ENCODE data around the gene LTB. TPM values are rescaled to one million over a fixed set of nuclear protein-coding genes. Genes with fewer than 3 reads are reported as not detected.

LTB gene
- total and polyA plus RNA-seq, 5 donors from 2014 or later, result 493 to 1,480 (median 1,395) TPM

- peak in 1 of 3 donors; percentile 48 for DNase-seq
- H3K36me3 ChIP-seq (ENCODE audit: control insufficient read depth, insufficient read depth, low read length), result no peaks in the 10 kb centered on the region
These were observed 33.5 kb upstream of the LTB start for GRCh38 chr6:31615748-31616147.

GRCh38 chr6:31614684-31615578, 32.7 kb upstream of the LTB start, which contains the start of gene AIF1:
Gene AIF1 (plus strand): TSS chr6:31615234. CDS start chr6:31615330, 96 bp downstream.
- DNase-seq, result no peak

More at GRCh38 chr6:31615748-31616147, 33.5 kb upstream of the LTB start:
- Histone ChIP-seq H3K27me3 (ENCODE audit: control insufficient read depth, insufficient read depth, low read length) (no peaks in the 10 kb centered on the region), H3K9me3 (ENCODE audit: control insufficient read depth in 2 of 2, low read length in 2 of 2) (no peaks in the 10 kb centered on the region), H3K27ac (ENCODE audit: insufficient read depth, low read length, poor library complexity, severe bottlenecking) (no peak overlapping the region), H3K4me3 (ENCODE audit: low read depth, low read length) (peak overlapping the region; percentile 7), H3K4me1 (ENCODE audit: control insufficient read depth, insufficient read depth, low read length, poor library complexity, severe bottlenecking) (peaks cover 8% of the 10 kb centered on the region)
- peak overlapping the region; percentile 69 to 95 (median 72) for H3K27ac Mint-ChIP-seq
- no peaks in the 10 kb centered on the region for H3K9me3 Mint-ChIP-seq
- peaks cover 0 to 40% (median 12%) of the 10 kb centered on the region in 4 donors for H3K4me1 Mint-ChIP-seq
- H3K27me3 Mint-ChIP-seq, result no peaks in the 10 kb centered on the region
- ATAC-seq (ENCODE audit: low read depth in 2 of 2), result no peak
- H3K4me3 Mint-ChIP-seq, result peak overlapping the region; percentile 5 to 93 (median 75)
- H3K36me3 Mint-ChIP-seq, result no peaks in the 10 kb centered on the region

GRCh38 chr6:31614075-31614619, 31.9 kb upstream of the LTB start:
- H3K27ac Mint-ChIP-seq, result no peak overlapping the region
- no peaks in the 10 kb centered on the region for H3K36me3 Mint-ChIP-seq
- no peak overlapping the region for H3K27ac ChIP-seq (ENCODE audit: insufficient read depth, low read length, poor library complexity, severe bottlenecking)
- H3K27me3 ChIP-seq (ENCODE audit: control insufficient read depth, insufficient read depth, low read length), result no peaks in the 10 kb centered on the region
- H3K27me3 Mint-ChIP-seq, result no peaks in the 10 kb centered on the region
- H3K4me1 ChIP-seq (ENCODE audit: control insufficient read depth, insufficient read depth, low read length, poor library complexity, severe bottlenecking), result peaks cover 8% of the 10 kb centered on the region
- H3K4me1 Mint-ChIP-seq, result peaks cover 0 to 31% (median 7%) of the 10 kb centered on the region in 4 donors
- DNase-seq (no peak), ATAC-seq (ENCODE audit: low read depth in 2 of 2) (no peak)
- H3K9me3 ChIP-seq (ENCODE audit: control insufficient read depth in 2 of 2, low read length in 2 of 2), result no peaks in the 10 kb centered on the region
- H3K4me3 Mint-ChIP-seq, result no peak overlapping the region
- H3K4me3 ChIP-seq (ENCODE audit: low read depth, low read length), result no peak overlapping the region
- no peaks in the 10 kb centered on the region for H3K36me3 ChIP-seq (ENCODE audit: control insufficient read depth, insufficient read depth, low read length)
- H3K9me3 Mint-ChIP-seq, result no peaks in the 10 kb centered on the region

More at GRCh38 chr6:31614684-31615578, 32.7 kb upstream of the LTB start, which contains the start of gene AIF1:
- no peak for ATAC-seq (ENCODE audit: low read depth in 2 of 2)
- H3K9me3 ChIP-seq (ENCODE audit: control insufficient read depth in 2 of 2, low read length in 2 of 2), result no peaks in the 10 kb centered on the region
- Mint-ChIP-seq H3K27ac (peak within 1 kb of the TSS; percentile 72 to 95 (median 83)), H3K27me3 (no peaks in the 10 kb centered on the region), H3K4me3 (peak within 1 kb of the TSS; percentile 5 to 93 (median 75)), H3K36me3 (no peaks in the 10 kb centered on the region), H3K4me1 (peaks cover 0 to 37% (median 8%) of the 10 kb centered on the region in 4 donors), H3K9me3 (no peaks in the 10 kb centered on the region)
- H3K36me3 ChIP-seq (ENCODE audit: control insufficient read depth, insufficient read depth, low read length), result no peaks in the 10 kb centered on the region
- no peak within 1 kb of the TSS for H3K27ac ChIP-seq (ENCODE audit: insufficient read depth, low read length, poor library complexity, severe bottlenecking)
- peak within 1 kb of the TSS; percentile 7 for H3K4me3 ChIP-seq (ENCODE audit: low read depth, low read length)
- no peaks in the 10 kb centered on the region for H3K27me3 ChIP-seq (ENCODE audit: control insufficient read depth, insufficient read depth, low read length)
- peaks cover 8% of the 10 kb centered on the region for H3K4me1 ChIP-seq (ENCODE audit: control insufficient read depth, insufficient read depth, low read length, poor library complexity, severe bottlenecking)

- H3K27ac Mint-ChIP-seq, result peak overlapping the region in 1 of 3 donors; percentile 37
- H3K4me1 ChIP-seq (ENCODE audit: control insufficient read depth, insufficient read depth, low read length, poor library complexity, severe bottlenecking), result peaks cover 6% of the 10 kb centered on the region
- no peak for ATAC-seq (ENCODE audit: low read depth in 2 of 2)
- H3K27me3 ChIP-seq (ENCODE audit: control insufficient read depth, insufficient read depth, low read length), result no peaks in the 10 kb centered on the region
- no peak overlapping the region for H3K4me3 Mint-ChIP-seq
- no peak overlapping the region for H3K27ac ChIP-seq (ENCODE audit: insufficient read depth, low read length, poor library complexity, severe bottlenecking)
- H3K9me3 ChIP-seq (ENCODE audit: control insufficient read depth in 2 of 2, low read length in 2 of 2), result no peaks in the 10 kb centered on the region
- no peaks in the 10 kb centered on the region for H3K36me3 Mint-ChIP-seq
- H3K36me3 ChIP-seq (ENCODE audit: control insufficient read depth, insufficient read depth, low read length), result no peaks in the 10 kb centered on the region
- peaks cover 0 to 17% (median 5%) of the 10 kb centered on the region in 4 donors for H3K4me1 Mint-ChIP-seq
- no peak overlapping the region for H3K4me3 ChIP-seq (ENCODE audit: low read depth, low read length)
- no peaks in the 10 kb centered on the region for H3K9me3 Mint-ChIP-seq
- DNase-seq, result no peak
- H3K27me3 Mint-ChIP-seq, result no peaks in the 10 kb centered on the region
These were observed 28.7 kb upstream of the LTB start for GRCh38 chr6:31610968-31611367.

GRCh38 chr6:31609519-31610406, 27.5 kb upstream of the LTB start:
- H3K36me3 ChIP-seq (ENCODE audit: control insufficient read depth, insufficient read depth, low read length), result no peaks in the 10 kb centered on the region
- H3K9me3 Mint-ChIP-seq, result no peaks in the 10 kb centered on the region
- no peaks in the 10 kb centered on the region for H3K36me3 Mint-ChIP-seq
- no peaks in the 10 kb centered on the region for H3K27me3 Mint-ChIP-seq
- H3K9me3 ChIP-seq (ENCODE audit: control insufficient read depth in 2 of 2, low read length in 2 of 2), result no peaks in the 10 kb centered on the region
- H3K27me3 ChIP-seq (ENCODE audit: control insufficient read depth, insufficient read depth, low read length), result no peaks in the 10 kb centered on the region
- ATAC-seq (ENCODE audit: low read depth in 2 of 2) (no peak), DNase-seq (no peak)
- peaks cover 0 to 5% (median 2%) of the 10 kb centered on the region in 4 donors for H3K4me1 Mint-ChIP-seq
- no peak overlapping the region for H3K4me3 ChIP-seq (ENCODE audit: low read depth, low read length)
- no peak overlapping the region for H3K27ac ChIP-seq (ENCODE audit: insufficient read depth, low read length, poor library complexity, severe bottlenecking)
- no peaks in the 10 kb centered on the region for H3K4me1 ChIP-seq (ENCODE audit: control insufficient read depth, insufficient read depth, low read length, poor library complexity, severe bottlenecking)
- peak overlapping the region in 1 of 4 donors; percentile 28 for H3K4me3 Mint-ChIP-seq
- H3K27ac Mint-ChIP-seq, result peak overlapping the region in 1 of 3 donors; percentile 49

- H3K4me1 Mint-ChIP-seq, result no peaks in the 10 kb centered on the region
- H3K27me3 Mint-ChIP-seq, result no peaks in the 10 kb centered on the region
- Histone ChIP-seq H3K27ac (ENCODE audit: insufficient read depth, low read length, poor library complexity, severe bottlenecking) (no peak overlapping the region), H3K27me3 (ENCODE audit: control insufficient read depth, insufficient read depth, low read length) (no peaks in the 10 kb centered on the region), H3K4me1 (ENCODE audit: control insufficient read depth, insufficient read depth, low read length, poor library complexity, severe bottlenecking) (no peaks in the 10 kb centered on the region), H3K4me3 (ENCODE audit: low read depth, low read length) (no peak overlapping the region), H3K9me3 (ENCODE audit: control insufficient read depth in 2 of 2, low read length in 2 of 2) (no peaks in the 10 kb centered on the region), H3K36me3 (ENCODE audit: control insufficient read depth, insufficient read depth, low read length) (no peaks in the 10 kb centered on the region)
- H3K4me3 Mint-ChIP-seq, result no peak overlapping the region
- H3K9me3 Mint-ChIP-seq, result no peaks in the 10 kb centered on the region
- no peak overlapping the region for H3K27ac Mint-ChIP-seq
- DNase-seq, result no peak
- no peaks in the 10 kb centered on the region for H3K36me3 Mint-ChIP-seq
- no peak for ATAC-seq (ENCODE audit: low read depth in 2 of 2)
These were observed 25.1 kb upstream of the LTB start for GRCh38 chr6:31607317-31607716.

GRCh38 chr6:31597006-31597405, 14.8 kb upstream of the LTB start:
- peaks cover 44% of the 10 kb centered on the region for H3K4me1 ChIP-seq (ENCODE audit: control insufficient read depth, insufficient read depth, low read length, poor library complexity, severe bottlenecking)
- Mint-ChIP-seq H3K27me3 (peaks cover 4% of the 10 kb centered on the region), H3K36me3 (no peaks in the 10 kb centered on the region), H3K27ac (peak overlapping the region; percentile 67 to 89 (median 76)), H3K4me3 (peak overlapping the region in 3 of 4 donors; percentile 22 to 69 (median 40)), H3K4me1 (peaks cover 11 to 55% (median 26%) of the 10 kb centered on the region in 4 donors), H3K9me3 (no peaks in the 10 kb centered on the region)
- H3K27ac ChIP-seq (ENCODE audit: insufficient read depth, low read length, poor library complexity, severe bottlenecking), result peak overlapping the region; percentile 33
- no peaks in the 10 kb centered on the region for H3K9me3 ChIP-seq (ENCODE audit: control insufficient read depth in 2 of 2, low read length in 2 of 2)
- H3K27me3 ChIP-seq (ENCODE audit: control insufficient read depth, insufficient read depth, low read length), result no peaks in the 10 kb centered on the region
- peak overlapping the region; percentile 64 for H3K4me3 ChIP-seq (ENCODE audit: low read depth, low read length)
- DNase-seq (peak in 2 of 3 donors; percentile 81 to 87), ATAC-seq (ENCODE audit: low read depth in 2 of 2) (peak; percentile 76 to 80)
- no peaks in the 10 kb centered on the region for H3K36me3 ChIP-seq (ENCODE audit: control insufficient read depth, insufficient read depth, low read length)

All from CD4-positive, CD25-positive, alpha-beta regulatory T cell (primary cell).